AG04449 (cell line): Measurements from ENCODE around the gene AK1.
A peak's percentile ranks its signal among the peaks of the same experiment; 100 is the strongest.

Source experiments
- CTCF ChIA-PET: fragments of 350-600 bp; formaldehyde crosslinking; extraction: SDS; loops from one replicate; lab custom pipeline; 2021; ENCODE audit warnings: antibody characterized with exemption; lab: Yijun Ruan, JAX
- POLR2A ChIA-PET: fragments of 400-600, 350-600 bp; formaldehyde crosslinking; extraction: SDS; loops from one replicate; lab custom pipeline; 2020; ENCODE audit warnings: antibody characterized with exemption, inconsistent platforms; lab: Yijun Ruan, JAX
- DNase-seq: peaks from one replicate; pipeline ENCODE4 v3.0.0-alpha.2; 2010; ENCODE audit warnings: low read depth, low spot score
- H3K4me3 ChIP-seq: 2 replicates; pipeline ENCODE4 v1.5.1; 2011; ENCODE audit warnings: low read depth, mild to moderate bottlenecking, control low read depth, low read length
- CTCF ChIP-seq: IDR thresholded peaks from one replicate; pipeline ENCODE4 v1.5.1; 2011; ENCODE audit warnings: mild to moderate bottlenecking, moderate library complexity, low read length, control low read depth, inconsistent platforms; ENCODE audit not compliant: insufficient read depth; ENCODE audit errors: missing control alignments

The AK1 gene

GRCh38 chr9:127877566-127877998 is at the start of gene AK1:
Gene AK1 (minus strand): TSS chr9:127877675. CDS start chr9:127874617, 3,058 bp downstream.
- TF ChIP-seq CTCF = no peak
- POLR2A ChIA-PET = interaction anchor here (0.5 to 0.8 kb wide), 2 partner anchors 21 to 75 kb away, joined by 4 to 5 read pairs; partner anchors contain the start of gene FPGS
- no peak for DNase-seq
- CTCF ChIA-PET = interaction anchor here (1.0 to 1.2 kb wide), 3 partner anchors 8 to 143 kb away, joined by 3 read pairs; partner anchors contain the start of gene TOR2A
- peak within 1 kb of the TSS; percentile 66 for H3K4me3 ChIP-seq

- H3K4me3 ChIP-seq = peak overlapping the region; percentile 32; the same call in 1 of the 2 replicates
These were observed 49.4 kb upstream of the AK1 start for GRCh38 chr9:127926906-127927200.

GRCh38 chr9:127925959-127926905 is 48.8 kb upstream of the AK1 start:
- H3K4me3 ChIP-seq = no peak overlapping the region
- no peak for TF ChIP-seq CTCF
- ChIA-PET CTCF (interaction anchor here (0.6 to 6.4 kb wide), 6 partner anchors 16 to 349 kb away, joined by 3 to 21 read pairs (median 4); no protein-coding TSS in a partner anchor), POLR2A (no interaction called here)
- no peak for DNase-seq

More at GRCh38 chr9:127926906-127927200, 49.4 kb upstream of the AK1 start:
- DNase-seq = no peak
- POLR2A ChIA-PET = no interaction called here
- CTCF ChIA-PET = interaction anchor here (0.7 to 6.4 kb wide), 3 partner anchors 17 to 190 kb away, joined by 3 to 21 read pairs (median 5); no protein-coding TSS in a partner anchor
- no peak for TF ChIP-seq CTCF

GRCh38 chr9:127924736-127925444 is 47.4 kb upstream of the AK1 start:
- TF ChIP-seq CTCF = no peak
- no peak for DNase-seq
- POLR2A ChIA-PET = interaction anchor here (0.6 kb wide), 1 partner anchor 478 kb away, joined by 3 read pairs; no protein-coding TSS in a partner anchor
- CTCF ChIA-PET = interaction anchor here (1.0 to 6.4 kb wide), 8 partner anchors 17 to 348 kb away, joined by 3 to 66 read pairs (median 4); partner anchors contain the start of genes CDK9 and TOR2A
- H3K4me3 ChIP-seq = no peak overlapping the region

- peak; percentile 95 for DNase-seq
- no peak for TF ChIP-seq CTCF
- CTCF ChIA-PET = interaction anchor here (0.8 to 6.4 kb wide), 11 partner anchors 24 to 339 kb away, joined by 3 to 119 read pairs (median 21); partner anchors contain the start of genes CDK9, ST6GALNAC6 and TOR2A
- POLR2A ChIA-PET = interaction anchor here (0.9 to 1.6 kb wide), 3 partner anchors 26 to 317 kb away, joined by 4 to 5 read pairs (median 5); no protein-coding TSS in a partner anchor
- no peak overlapping the region for H3K4me3 ChIP-seq
These were observed 46.3 kb upstream of the AK1 start for GRCh38 chr9:127923771-127924170.
